NCI-H774 (cell line): ENCODE measurements around the gene PPP4C.

Experiments used
- DNase-seq: peaks from one replicate; lab custom pipeline; 2025; lab: John Stamatoyannopoulos, UW

Gene PPP4C

GRCh38 chr16:30054959-30055553 lies 20.7 kb upstream of the PPP4C start:
- no peak for DNase-seq

GRCh38 chr16:30060346-30060745 lies 15.4 kb upstream of the PPP4C start:
- no peak for DNase-seq

DNA sequence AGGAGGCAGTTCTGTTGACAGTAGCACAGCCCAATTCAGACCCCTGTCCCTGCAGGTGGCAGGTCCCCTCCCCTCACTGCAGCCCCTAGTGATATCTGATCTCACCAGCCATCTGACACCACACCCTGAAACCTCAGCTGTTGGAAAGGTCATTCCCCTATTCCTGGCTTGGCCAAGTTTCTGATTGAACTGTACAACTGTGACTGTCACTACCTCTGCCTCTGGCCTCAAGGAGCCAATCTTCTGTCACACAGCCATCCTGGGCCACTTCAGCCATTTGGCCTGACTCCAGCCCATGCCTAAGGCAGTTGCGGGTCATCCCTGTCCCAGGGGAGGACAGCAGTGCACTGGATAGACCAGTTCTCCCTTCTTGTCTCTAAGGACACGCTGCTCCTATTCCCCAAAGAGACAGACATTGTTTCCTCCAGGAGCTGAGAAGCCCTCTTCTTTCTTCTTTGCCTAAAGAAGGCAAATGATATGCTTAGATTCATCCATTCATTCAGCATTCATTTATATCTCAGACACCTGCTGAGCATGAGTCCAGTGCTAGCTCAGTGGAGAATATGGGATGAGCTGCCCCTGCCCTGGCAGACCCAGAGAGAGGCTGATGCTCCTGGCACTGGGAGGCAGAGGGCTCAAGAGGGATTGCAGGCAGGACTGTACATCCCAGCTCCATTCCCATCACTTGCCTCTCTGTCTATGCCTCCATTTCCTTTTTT lies 14.8 kb upstream of the PPP4C start:
- no peak for DNase-seq

- no peak for DNase-seq
These were observed 12.4 kb upstream of the PPP4C start for GRCh38 chr16:30063278-30063892.

DNA sequence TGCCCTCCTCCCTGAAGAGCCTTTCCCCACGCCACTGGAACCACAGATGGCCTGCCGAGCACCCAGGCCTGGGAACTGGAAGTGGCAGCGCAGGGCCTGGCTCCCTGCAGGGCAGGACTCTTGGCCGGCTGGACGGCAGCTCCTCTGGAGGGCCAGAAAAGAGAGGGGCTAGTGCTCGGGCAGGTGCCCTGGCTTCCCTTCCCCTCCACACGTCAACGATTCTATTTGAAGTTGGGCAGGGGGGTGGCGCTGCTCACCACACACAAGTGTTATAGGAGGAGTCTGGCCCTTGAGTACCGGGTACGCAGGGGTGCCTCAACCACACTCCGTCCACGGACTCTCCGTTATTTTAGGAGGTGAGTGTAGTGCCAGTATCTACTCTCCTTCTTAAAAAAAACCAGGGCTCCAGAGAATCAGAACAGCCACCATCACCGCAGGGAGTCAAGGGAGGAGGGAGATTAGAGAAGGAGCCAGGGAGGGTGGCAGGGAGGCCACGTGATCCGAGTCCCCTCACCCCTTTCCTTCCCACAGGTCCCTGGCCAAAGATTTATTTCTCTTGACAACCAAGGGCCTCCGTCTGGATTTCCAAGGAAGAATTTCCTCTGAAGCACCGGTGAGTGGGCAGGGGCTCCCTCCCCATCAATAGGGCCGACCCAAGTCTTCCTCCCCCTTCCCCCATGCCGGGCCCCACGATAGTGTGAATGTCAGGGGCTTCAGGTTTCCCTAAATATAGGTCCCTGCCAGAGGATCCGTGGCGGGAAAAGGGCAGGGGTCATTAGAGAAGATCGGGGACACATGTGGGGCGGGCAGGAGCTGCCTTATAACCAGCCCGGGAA lies 11.7 kb upstream of the PPP4C start:
- peak; percentile 57 for DNase-seq

DNA sequence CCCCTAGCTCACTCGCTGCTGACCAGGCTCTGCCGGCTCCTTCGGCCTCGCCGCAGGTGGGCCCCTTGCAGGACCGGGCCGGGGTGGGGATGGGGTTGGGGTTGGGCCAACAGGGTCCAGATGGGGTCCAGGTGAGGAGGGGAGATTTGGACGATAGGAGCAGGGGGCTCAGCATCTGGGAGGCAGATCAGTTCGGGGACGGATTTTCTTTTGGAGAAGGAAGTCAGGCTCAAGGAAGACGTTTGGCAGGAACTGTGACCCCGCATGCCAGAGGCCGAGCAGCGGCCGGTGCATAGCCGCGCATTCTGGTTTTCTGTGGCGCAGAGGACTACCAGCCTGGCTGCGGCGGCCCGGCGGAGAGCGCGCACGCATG lies 11.1 kb upstream of the PPP4C start:
- no peak for DNase-seq

DNA sequence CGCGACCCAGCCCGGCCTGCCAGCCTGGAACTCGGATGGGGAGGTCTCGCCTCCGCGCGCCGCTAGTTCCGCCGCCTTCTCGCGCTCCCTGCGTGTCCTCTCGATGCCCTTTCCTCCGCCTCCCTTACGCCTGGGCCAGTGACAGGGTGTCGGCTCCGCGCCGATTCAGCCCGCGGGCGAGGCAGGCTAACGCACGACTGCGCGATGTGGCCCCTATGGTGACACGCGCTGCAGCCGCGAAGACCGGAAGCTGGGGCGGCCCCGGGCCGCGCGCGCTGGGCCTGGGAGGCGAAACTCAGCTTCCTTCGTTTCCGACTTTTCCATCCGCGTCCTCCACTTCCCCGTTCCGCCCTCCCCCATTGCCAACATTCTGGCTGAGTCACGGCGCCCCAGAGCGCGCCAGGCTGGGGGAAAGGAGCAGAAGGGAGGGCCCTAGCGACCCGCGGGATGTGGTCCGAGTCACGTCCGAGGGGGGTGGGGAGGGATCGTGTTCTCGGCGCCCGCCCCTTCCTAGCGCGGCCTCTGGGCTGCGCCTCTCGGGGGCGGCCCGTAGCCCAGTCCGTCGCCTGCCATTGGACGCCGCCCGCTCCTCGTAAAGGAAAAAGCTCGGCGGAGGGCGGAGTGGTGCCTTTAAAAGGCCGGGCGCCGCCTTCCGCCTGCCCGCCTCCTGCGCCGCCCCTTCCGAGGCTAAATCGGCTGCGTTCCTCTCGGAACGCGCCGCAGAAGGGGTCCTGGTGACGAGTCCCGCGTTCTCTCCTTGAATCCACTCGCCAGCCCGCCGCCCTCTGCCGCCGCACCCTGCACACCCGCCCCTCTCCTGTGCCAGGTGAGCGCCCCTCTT lies 10.5 kb upstream of the PPP4C start, which contains the start of gene ALDOA:
ALDOA (plus strand) TSS at position 659 of the 841 bp plus-strand sequence. CDS start 1,138 bp downstream, outside the sequence.
- DNase-seq: peak; percentile 96

GRCh38 chr16:30065943-30066760 lies 9.6 kb upstream of the PPP4C start:
- no peak for DNase-seq

DNA sequence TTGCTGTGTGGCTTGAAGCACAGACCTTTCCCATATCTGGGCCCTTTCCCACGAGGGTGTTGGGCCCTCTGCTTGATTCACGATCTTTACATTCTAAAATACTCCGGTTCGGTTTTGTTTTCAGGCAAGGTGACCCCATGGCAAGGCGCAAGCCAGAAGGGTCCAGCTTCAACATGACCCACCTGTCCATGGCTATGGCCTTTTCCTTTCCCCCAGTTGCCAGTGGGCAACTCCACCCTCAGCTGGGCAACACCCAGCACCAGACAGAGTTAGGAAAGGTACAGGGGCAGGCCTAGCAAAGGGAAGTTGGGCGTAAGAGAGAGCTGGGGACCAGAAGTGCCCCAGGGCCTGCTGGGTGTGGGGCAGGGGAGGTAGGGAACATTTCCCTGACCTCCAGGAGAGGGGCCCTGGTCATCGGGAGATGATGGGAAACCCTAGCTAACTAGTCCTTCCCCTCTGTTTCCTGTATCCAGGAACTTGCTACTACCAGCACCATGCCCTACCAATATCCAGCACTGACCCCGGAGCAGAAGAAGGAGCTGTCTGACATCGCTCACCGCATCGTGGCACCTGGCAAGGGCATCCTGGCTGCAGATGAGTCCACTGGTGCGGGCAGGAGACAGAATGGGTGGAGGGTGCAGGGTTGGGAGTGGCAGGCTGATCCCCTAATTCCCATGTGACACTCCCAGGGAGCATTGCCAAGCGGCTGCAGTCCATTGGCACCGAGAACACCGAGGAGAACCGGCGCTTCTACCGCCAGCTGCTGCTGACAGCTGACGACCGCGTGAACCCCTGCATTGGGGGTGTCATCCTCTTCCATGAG lies 8.8 kb upstream of the PPP4C start:
- no peak for DNase-seq

DNA sequence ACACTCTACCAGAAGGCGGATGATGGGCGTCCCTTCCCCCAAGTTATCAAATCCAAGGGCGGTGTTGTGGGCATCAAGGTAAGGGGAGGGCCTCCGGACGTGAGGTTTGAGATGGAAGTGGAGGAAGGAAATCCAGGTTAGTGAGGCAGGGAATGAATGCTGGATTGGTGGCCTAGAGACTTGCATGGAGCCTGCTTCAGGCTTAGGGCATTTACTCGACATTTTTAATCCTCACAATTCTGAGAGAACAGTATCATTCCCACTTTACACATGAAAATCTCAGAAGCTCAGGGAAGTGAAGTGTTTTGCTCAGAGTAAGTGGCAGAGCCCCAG lies 8.2 kb upstream of the PPP4C start:
- DNase-seq: no peak

DNA sequence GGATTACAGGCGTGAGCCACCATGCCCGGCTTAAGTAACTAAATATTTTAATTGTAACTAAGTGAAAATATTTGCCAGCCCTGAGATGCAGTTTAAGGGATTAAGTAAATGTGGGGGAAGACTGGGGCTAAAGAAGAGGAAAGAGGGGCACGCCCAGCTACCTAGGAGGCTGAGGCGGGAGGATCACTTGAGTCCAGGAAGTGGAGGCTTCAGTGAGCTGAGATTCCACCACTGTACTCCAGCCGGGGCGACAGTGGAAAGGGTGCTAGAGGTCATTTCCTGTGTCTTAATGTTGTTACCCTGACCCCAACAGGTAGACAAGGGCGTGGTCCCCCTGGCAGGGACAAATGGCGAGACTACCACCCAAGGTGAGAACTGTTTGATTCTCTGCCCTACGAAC lies 7.5 kb upstream of the PPP4C start:
- no peak for DNase-seq

DNA sequence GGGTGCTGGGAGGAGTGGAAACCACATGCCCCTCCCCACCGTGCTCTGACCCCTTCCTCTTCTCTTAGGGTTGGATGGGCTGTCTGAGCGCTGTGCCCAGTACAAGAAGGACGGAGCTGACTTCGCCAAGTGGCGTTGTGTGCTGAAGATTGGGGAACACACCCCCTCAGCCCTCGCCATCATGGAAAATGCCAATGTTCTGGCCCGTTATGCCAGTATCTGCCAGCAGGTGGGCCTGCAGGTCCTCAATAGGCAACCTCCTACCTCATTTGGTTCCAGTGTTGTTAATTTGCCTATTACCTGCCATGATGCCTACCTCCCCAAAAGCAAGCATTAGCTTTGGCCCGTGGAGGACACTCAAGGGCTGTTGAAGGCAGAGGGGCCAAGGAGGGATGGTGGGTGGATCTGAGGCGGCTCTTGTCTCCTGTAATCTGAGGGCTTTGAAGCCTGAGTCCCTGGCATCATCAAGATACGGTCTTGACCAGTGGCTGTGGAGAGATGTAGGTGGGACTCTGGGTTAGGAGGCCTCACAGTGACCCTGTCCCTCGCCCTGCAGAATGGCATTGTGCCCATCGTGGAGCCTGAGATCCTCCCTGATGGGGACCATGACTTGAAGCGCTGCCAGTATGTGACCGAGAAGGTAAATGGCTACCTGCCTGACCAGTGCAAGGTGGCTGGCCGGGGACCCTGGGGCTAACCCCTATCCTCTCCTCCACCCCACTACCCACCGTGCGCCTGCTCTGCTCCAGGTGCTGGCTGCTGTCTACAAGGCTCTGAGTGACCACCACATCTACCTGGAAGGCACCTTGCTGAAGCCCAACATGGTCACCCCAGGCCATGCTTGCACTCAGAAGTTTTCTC lies 6.8 kb upstream of the PPP4C start:
- DNase-seq: no peak

DNA sequence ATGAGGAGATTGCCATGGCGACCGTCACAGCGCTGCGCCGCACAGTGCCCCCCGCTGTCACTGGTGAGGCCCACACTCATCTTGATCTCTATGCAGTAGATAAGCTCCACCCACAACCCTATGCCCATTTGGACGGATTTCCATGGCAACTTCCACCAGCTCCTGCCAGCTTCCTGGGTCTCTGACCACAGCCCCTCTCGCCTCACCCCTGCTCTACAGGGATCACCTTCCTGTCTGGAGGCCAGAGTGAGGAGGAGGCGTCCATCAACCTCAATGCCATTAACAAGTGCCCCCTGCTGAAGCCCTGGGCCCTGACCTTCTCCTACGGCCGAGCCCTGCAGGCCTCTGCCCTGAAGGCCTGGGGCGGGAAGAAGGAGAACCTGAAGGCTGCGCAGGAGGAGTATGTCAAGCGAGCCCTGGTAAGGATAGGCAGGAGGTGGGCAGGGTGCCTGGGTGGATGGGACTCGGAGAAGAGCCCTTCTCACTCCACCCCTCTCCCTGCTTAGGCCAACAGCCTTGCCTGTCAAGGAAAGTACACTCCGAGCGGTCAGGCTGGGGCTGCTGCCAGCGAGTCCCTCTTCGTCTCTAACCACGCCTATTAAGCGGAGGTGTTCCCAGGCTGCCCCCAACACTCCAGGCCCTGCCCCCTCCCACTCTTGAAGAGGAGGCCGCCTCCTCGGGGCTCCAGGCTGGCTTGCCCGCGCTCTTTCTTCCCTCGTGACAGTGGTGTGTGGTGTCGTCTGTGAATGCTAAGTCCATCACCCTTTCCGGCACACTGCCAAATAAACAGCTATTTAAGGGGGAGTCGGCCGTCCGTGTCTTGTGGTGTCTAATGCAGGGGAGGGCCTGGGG lies 6.0 kb upstream of the PPP4C start:
- DNase-seq: no peak

GRCh38 chr16:30070490-30070889 lies 5.3 kb upstream of the PPP4C start:
- DNase-seq: no peak

DNA sequence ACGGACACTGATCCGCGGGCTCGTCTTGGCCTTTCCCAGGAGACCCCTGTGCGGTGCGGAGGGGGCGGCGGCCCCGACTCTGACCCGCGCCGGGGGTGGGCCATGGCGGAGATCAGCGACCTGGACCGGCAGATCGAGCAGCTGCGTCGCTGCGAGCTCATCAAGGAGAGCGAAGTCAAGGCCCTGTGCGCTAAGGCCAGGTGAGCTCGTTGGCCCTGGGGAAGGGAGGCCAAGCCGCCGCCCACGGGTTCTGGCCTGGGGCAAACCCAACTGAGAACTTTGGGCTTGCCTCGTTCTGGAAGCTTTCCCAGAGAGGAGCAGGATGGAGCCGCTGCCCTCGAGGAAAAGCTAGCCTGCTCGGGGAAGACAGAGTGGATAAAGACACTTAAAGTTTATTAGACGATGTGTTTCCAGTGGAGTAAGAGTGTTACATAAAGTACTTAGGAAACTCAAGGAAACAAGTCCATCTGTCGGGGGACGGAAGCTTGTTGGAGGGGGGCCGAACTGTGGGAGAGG lies 540 bp downstream of the PPP4C start:
- DNase-seq: no peak

DNA sequence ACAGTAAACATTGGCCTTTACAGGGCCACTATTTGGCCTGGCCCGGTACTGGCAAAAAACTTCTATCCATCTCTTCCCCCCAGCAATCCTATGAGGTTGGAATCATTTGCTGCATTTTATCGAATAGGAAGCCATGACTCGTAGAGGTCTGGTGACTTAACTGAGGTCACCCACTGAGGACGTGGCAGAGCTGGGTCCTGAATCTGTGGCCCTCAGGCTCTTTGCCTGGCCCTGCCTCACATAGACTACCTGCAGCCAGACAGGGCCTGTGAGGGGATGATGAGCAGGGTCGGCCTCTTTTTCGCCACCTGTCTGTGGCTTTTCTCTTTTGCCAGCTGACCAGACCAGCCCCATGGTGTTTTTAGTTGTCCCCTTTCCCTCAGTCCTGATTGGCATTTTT lies 1.9 kb downstream of the PPP4C start:
- DNase-seq: no peak

GRCh38 chr16:30078744-30079143 lies 3.0 kb downstream of the PPP4C start:
- DNase-seq: no peak

GRCh38 chr16:30079480-30079879 lies 3.7 kb downstream of the PPP4C start:
- no peak for DNase-seq
